A549 treated with AZD2906 at 1 μM for 4 hours (cell line): ENCODE measurements around the gene HACD3. TPM values are rescaled to one million over a fixed set of nuclear protein-coding genes. Genes with fewer than 3 reads are reported as not detected.

Experiments
- total RNA-seq: library from RNA; stranded (reverse); fragments of 200-300 nt; extraction: Qiagen RNA extraction; gene quantifications from 5 replicates; pipeline ENCODE4 v1.2.3, GENCODE V29; 2022

Gene HACD3
- total RNA-seq = 124 to 141 TPM (median 136 TPM) in 5 replicates

DNA sequence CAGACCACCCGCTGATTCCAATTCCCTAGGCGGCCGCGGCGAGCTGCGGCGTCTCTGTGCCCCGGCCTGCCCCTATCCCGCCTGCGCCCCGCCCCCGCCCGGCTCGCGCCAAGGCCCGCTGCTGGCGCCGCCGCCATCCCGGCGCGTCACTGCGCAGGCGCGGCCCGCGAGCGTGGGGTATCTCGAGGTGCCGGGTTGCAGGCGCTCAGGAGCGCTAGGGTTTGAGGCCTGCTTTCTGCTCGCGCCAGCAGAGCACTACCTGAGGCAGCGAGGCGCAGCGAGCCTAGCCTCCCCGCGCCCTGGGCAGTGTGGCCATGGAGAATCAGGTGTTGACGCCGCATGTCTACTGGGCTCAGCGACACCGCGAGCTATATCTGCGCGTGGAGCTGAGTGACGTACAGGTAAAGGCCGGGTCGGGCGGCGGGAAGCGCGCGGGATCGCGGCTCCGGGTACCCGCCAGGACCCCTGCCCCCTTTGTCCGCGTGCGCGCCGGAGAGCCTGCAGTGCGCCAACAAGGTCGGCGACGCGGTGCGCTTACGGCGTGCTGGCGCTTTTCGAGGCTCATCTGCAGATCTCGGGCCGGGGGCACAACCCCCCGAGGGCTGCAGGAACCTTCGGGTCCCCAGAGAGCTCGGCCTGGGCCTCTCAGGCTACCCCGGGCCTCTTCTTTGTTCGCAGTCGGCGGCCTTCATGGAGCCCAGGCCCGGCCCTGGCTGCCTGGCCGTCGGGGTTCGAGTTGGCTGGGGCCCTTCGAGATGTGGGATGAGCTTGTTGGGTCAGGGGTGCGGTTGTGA lies at the start of gene HACD3:
HACD3 (plus strand) TSS at position 146 of the 794 bp plus-strand sequence; CDS start at position 315, 169 bp downstream.

GRCh38 chr15:65516997-65517865 lies 13.0 kb upstream of the HACD3 start, which contains the start of gene DPP8:
TSS of gene DPP8 (minus strand) at chr15:65517689. CDS start at chr15:65512553, 5,136 bp downstream.

DNA sequence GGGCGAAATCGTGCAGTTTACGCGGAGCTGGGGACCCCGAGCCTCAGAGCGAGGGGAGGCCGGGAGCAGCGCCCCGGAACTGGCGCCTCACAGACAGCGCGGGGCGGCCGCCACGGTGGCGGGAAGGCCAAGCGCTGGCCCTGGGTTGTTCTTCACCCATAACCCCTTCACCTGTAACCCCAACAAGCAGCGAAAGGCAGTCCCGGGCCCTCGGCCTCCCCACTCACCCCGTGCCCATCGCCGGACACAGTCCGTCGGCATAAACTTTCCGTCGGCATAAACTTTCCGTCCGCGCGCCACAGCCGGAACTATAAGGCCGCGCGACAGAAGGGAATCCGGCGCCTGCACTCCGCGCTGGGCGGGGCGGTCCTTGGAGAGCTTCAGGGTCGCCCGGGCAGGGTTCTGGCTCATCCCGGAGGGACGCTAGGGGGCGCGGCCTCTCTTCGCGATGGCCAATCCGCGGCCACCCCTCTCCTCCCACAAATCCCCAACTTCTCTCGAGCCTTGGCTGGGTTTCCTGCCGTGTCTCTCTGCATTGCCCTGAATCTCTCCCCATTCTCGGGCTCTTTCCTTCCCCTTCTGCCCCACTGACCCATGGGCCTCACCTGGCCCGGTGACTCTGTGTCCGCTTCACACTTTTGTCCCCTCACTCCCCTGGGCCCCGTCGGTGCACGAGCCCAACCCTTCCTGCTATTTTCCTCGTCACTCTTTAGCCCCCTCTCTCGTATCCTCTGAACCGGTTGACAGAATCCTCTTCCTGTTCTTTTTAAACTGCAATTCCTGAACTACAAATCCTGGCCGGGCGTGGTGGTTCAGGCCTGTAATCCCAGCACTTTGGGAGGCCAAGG lies 80.8 kb downstream of the HACD3 start, which contains the start of gene INTS14:
INTS14 (minus strand) TSS at position 261 of the 848 bp plus-strand sequence. CDS start 3,751 bp downstream, outside the sequence.

DNA sequence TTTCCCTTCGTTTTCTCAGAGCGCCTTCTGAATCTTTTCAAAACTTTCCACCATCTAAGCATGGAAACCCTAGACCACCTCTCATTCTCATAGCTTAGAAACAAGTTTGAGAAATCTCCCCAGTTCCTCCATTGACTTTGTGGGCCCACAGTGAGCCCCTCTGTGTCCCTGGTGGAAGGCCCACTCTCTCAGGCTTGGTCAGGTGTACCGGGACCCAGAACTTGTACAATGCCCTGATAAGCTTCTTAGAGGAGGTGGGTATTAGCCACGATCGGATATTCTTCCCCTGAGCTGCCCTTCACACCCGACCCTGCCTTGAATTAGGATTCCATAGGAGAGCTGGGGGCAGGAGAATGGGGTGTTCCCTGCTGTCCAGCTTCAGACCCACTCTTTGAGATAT lies 91.4 kb downstream of the HACD3 start, which contains the start of gene SLC24A1:
SLC24A1 (plus strand) TSS at position 301 of the 400 bp plus-strand sequence. CDS start 2,143 bp downstream, outside the sequence.

Other genes starting within 250 kb of the HACD3 start
- gene PARP16, start 243.6 kb upstream of the HACD3 start, total RNA-seq = 9.9 to 12.0 TPM (median 11.0 TPM) in 5 replicates
- gene RNU5A-1, start 234.4 kb upstream of the HACD3 start, total RNA-seq = not detected in 5 replicates
- gene RNU5B-1, start 225.8 kb upstream of the HACD3 start, total RNA-seq = not detected in 5 replicates
- gene IGDCC3, start 152.5 kb upstream of the HACD3 start, total RNA-seq = 0.05 to 0.30 TPM (median 0.10 TPM) in 5 replicates
- gene IGDCC4, start 107.5 kb upstream of the HACD3 start, total RNA-seq = 1.9 to 2.5 TPM (median 2.2 TPM) in 5 replicates
- gene DPP8, start 12.8 kb upstream of the HACD3 start, total RNA-seq = 20.5 to 28.2 TPM (median 25.2 TPM) in 5 replicates
- 40.3 to 48.6 TPM (median 41.5 TPM) in 5 replicates for gene INTS14, start 80.7 kb downstream of the HACD3 start, total RNA-seq
- gene SLC24A1, start 91.5 kb downstream of the HACD3 start, total RNA-seq = 3.3 to 4.4 TPM (median 4.0 TPM) in 5 replicates